Coronary artery (tissue), 2 donors: Measurements from ENCODE around the gene GRID1.

ENCODE experiments used
- DNase-seq: peaks from one replicate; pipeline ENCODE4 v3.0.0-alpha.2; 2017; ENCODE audit warnings: low spot score
- H3K27ac ChIP-seq, 2 donors: fragments of 200-600 bp; sonication (generic); one replicate each; pipeline ENCODE4 v1.5.1; 2016 to 2019
- H3K4me3 ChIP-seq: fragments of 200-600 bp; sonication (generic); 2 replicates; pipeline ENCODE4 v1.5.1; 2016; ENCODE audit warnings: mild to moderate bottlenecking, moderate library complexity
- CTCF ChIP-seq: fragments of 200-600 bp; sonication (generic); IDR thresholded peaks from one replicate; pipeline ENCODE4 v1.5.1; 2019; ENCODE audit warnings: antibody characterized with exemption

GRID1 gene

GRCh38 chr10:86347856-86348255 is 18.7 kb downstream of the GRID1 start:
- no peak overlapping the region for H3K27ac ChIP-seq
- no peak for TF ChIP-seq CTCF
- DNase-seq = no peak
- no peak overlapping the region for H3K4me3 ChIP-seq

DNA sequence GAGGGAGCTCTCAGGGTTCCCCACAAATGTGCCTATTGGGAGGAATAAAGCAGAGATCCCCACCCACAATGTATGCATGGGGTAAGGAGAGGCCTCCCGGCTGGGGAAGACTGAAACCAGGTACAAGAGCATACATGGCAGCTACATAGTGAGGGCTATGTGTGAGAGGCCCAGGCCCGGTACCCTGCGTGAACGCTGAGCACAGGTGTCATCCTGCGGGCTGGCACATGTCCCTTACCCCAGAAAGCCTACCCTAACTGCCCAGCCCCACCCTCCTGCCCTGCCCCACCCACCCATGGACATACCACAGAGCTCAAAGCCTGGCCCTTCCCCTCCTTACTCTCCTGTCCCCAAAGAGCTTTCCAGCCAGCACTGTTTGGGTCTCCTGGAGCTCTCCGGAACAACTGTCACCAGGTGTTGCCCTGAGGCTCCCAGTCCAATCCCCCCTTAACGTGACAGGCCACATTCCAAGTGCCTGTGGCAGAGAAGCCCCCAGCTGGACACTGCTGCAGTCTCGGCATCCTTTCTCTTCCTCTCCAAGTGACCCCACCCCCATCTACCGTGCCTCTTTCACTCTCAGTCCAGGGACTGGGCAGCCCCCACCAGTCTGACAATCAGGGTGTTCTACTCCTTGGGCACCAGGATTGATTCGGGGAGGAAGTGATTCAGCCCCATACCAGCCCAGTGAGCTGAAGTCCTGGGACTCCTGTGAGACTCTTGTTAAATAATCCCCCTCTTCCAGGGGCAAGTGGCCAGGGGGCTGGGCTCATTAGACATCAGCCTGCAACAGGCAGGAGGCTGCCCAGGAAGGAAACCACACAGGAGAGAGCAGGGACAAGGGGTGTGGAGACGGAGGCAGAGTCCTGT is 19.6 kb downstream of the GRID1 start:
- DNase-seq = no peak
- Histone ChIP-seq H3K4me3 (no peak overlapping the region), H3K27ac (no peak overlapping the region)
- no peak for TF ChIP-seq CTCF

DNA sequence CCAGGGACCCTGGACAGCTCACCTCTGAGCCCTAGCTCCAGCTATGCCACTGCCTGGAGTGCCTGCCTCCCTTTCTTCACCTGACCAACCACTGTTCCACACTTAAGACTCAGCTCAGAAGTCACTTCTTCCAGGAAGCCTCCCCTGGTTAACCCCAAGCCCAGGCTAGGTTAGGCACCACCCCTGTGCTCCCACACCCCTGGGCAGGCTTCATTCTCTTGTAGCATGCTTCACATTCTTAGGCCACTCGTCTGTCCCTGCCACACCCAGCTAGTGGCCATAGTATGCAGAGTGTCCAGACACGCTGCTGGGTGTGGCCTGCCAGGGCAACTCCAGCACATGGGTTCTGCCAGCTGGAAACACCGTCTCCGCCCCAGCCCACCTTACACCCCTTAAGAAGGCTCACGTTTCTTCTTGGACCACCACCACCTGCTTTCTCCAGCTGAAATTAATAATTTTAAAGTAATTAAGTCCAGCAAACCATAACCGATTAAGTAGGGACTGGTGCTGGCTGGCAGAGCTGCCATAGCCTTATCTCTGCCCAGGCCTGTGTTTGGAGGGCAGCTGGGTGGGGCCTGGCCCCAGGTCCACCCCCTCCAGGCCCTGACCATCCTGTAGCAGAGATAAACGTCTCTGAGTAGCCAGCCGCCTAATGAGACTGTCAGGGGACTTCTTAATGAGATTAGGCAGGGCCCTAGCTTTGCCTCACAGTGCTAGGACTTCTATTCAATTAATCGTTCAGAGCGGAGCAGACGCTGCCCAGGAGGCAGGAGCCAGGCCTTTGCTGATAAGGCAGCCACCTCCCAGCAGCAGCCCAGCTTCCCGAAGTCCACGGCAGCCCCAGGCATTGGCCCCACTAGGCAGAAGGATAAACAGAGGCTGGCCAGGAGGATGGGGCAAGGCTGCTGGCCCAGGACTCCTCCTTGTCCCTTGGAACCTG is 20.5 kb downstream of the GRID1 start:
- DNase-seq = no peak
- H3K27ac ChIP-seq = no peak overlapping the region
- TF ChIP-seq CTCF = no peak
- H3K4me3 ChIP-seq = no peak overlapping the region

- H3K4me3 ChIP-seq = no peak overlapping the region
- no peak for TF ChIP-seq CTCF
- H3K27ac ChIP-seq = no peak overlapping the region
- DNase-seq = no peak
Observed at GRCh38 chr10:86345296-86345858, 21.2 kb downstream of the GRID1 start.

DNA sequence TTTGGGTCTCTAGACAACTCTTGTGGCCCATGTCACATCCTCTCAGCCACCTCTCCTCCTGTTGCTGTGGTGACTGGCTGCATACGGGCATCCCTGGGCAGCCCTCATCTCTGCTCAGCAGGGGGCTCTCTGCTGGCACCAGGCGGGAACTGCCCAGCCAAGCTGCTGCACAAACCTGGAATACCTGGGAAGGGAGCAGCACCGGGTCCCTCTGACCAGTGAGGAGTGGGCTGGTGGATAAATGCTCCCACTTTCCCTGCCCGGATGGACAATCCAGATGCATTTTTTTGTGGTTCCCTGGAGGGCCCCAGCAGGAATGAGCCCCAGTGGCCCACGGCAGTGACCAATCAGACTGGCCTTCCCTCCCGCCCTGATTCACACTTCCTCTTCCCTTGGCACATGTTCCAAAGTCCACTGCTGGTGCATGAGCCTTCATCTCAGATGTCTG is 21.9 kb downstream of the GRID1 start:
- DNase-seq = no peak
- TF ChIP-seq CTCF = no peak
- no peak overlapping the region for H3K27ac ChIP-seq
- no peak overlapping the region for H3K4me3 ChIP-seq

GRCh38 chr10:86344281-86344680 is 22.3 kb downstream of the GRID1 start:
- TF ChIP-seq CTCF = no peak
- no peak overlapping the region for H3K27ac ChIP-seq
- DNase-seq = no peak

More at GRCh38 chr10:86344281-86344680, 22.3 kb downstream of the GRID1 start:
- no peak overlapping the region for H3K4me3 ChIP-seq
